ENCODE measurements around the gene AGRN.

AGRN gene

GRCh38 chr1:978069-978834 is 41.7 kb upstream of the AGRN start:
- no peak overlapping the region for H3K4me3 ChIP-seq (ENCODE audit: low read depth, low read length)
- TF ChIP-seq POLR2A (IDR thresholded peaks at IDR 0.05; ENCODE audit: extremely low read depth, insufficient read length): no peak
- TF ChIP-seq MAX (IDR thresholded peaks at IDR 0.05; ENCODE audit: low read depth, low read length): no peak
- TF ChIP-seq CTCF (IDR thresholded peaks at IDR 0.05; ENCODE audit: low read depth, low read length): no peak
- TF ChIP-seq MYC (IDR thresholded peaks at IDR 0.05; ENCODE audit: low read depth, low read length): no peak
- DNase-seq (ENCODE audit: low read depth): no peak

- no peak for TF ChIP-seq MYC (IDR thresholded peaks at IDR 0.05; ENCODE audit: low read depth, low read length)
- no peak for TF ChIP-seq CTCF (IDR thresholded peaks at IDR 0.05; ENCODE audit: low read depth, low read length)
- no peak for TF ChIP-seq MAX (IDR thresholded peaks at IDR 0.05; ENCODE audit: low read depth, low read length)
- TF ChIP-seq POLR2A (IDR thresholded peaks at IDR 0.05; ENCODE audit: extremely low read depth, insufficient read length): no peak
- no peak for DNase-seq (ENCODE audit: low read depth)
- H3K4me3 ChIP-seq (ENCODE audit: low read depth, low read length): no peak overlapping the region
Measured at GRCh38 chr1:978835-979743, 40.8 kb upstream of the AGRN start.

- no peak for TF ChIP-seq MYC (IDR thresholded peaks at IDR 0.05; ENCODE audit: low read depth, low read length)
- no peak for TF ChIP-seq MAX (IDR thresholded peaks at IDR 0.05; ENCODE audit: low read depth, low read length)
- TF ChIP-seq POLR2A (IDR thresholded peaks at IDR 0.05; ENCODE audit: extremely low read depth, insufficient read length): no peak
- TF ChIP-seq CTCF (IDR thresholded peaks at IDR 0.05; ENCODE audit: low read depth, low read length): no peak
- H3K4me3 ChIP-seq (ENCODE audit: low read depth, low read length): no peak overlapping the region
- no peak for DNase-seq (ENCODE audit: low read depth)
Measured at GRCh38 chr1:979744-980072, 40.2 kb upstream of the AGRN start.

- no peak for TF ChIP-seq CTCF (IDR thresholded peaks at IDR 0.05; ENCODE audit: low read depth, low read length)
- no peak for TF ChIP-seq POLR2A (IDR thresholded peaks at IDR 0.05; ENCODE audit: extremely low read depth, insufficient read length)
- TF ChIP-seq MAX (IDR thresholded peaks at IDR 0.05; ENCODE audit: low read depth, low read length): no peak
- TF ChIP-seq MYC (IDR thresholded peaks at IDR 0.05; ENCODE audit: low read depth, low read length): no peak
- no peak for DNase-seq (ENCODE audit: low read depth)
- no peak overlapping the region for H3K4me3 ChIP-seq (ENCODE audit: low read depth, low read length)
Measured at GRCh38 chr1:980137-980571, 39.8 kb upstream of the AGRN start.

GRCh38 chr1:980602-981395 is 39.1 kb upstream of the AGRN start:
- TF ChIP-seq CTCF (IDR thresholded peaks at IDR 0.05; ENCODE audit: low read depth, low read length) (no peak), MYC (IDR thresholded peaks at IDR 0.05; ENCODE audit: low read depth, low read length) (no peak), MAX (IDR thresholded peaks at IDR 0.05; ENCODE audit: low read depth, low read length) (no peak), POLR2A (IDR thresholded peaks at IDR 0.05; ENCODE audit: extremely low read depth, insufficient read length) (no peak)
- H3K4me3 ChIP-seq (ENCODE audit: low read depth, low read length): no peak overlapping the region
- no peak for DNase-seq (ENCODE audit: low read depth)
